DMS79 treated with DMSO at 0.1 percent for 48 hours (cell line): ENCODE measurements around the gene PKDREJ.
A peak's percentile ranks its signal among the peaks of the same experiment; 100 is the strongest.
"Not testable (repeated sequence)": the region's sequence is repeated elsewhere in the genome, so short reads cannot be mapped to it uniquely, and the experiment has no call there.

Experiments used
- DNase-seq: peaks from one replicate; lab custom pipeline; 2025; lab: John Stamatoyannopoulos, UW

Gene PKDREJ

GRCh38 chr22:46264520-46264919 lies 1.4 kb upstream of the PKDREJ start:
- DNase-seq = not testable (repeated sequence)

DNA sequence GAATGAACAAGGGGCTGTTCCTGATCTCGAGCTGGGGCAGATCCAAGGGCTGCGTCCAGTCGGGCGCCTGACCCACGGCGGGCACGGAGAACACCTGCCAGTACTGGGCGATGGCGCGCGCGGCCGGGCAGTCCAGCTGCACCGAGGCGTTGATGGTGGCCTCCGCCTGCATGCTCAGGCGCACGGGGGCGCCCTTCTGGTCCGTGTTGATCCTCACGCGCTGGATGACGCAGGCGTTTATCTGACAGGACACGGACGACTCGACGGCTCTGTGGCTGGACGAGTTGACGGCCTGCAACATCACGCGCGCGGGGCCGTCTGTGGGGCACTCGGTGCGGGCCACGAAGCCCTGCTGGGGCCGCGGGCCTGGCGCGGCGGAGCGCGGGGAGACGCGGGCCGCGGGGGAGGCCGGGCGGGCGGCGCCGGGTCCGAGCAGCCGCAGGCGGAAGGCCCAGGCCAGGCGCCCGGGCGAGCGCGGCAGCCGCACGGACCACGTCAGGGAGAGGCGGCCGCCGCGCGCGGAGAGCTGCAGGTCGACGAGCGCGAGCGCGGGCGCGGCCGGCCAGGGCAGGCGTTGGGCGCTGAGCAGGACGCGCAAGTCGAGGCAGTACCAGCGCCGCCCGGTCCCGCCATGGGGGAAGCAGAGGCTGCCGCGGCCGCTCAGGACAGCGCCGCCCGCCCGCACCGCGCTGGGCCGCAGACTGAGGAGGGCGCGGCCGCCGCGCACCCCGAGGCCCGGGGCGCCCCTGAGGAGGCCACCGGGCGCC lies 511 bp downstream of the PKDREJ start:
- DNase-seq = no peak

DNA sequence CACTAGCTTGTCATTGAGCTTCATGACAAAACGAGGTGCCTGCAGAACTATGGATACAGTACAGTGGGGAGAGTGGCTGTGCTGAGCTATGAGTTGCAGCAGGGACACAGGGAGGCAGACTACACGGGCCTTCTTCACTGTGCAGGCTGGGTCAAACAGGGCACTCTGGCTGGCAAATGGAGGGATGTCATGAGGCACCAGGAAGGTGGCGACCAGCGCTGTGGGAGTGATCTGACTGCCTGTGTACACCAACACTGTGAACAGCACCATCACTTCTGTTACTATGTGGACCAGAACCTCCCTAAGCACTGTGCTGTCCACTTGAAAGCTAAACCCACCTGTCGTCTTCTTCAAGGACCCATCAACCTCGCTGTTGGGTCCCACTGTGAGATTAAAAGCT lies 3.1 kb downstream of the PKDREJ start:
- DNase-seq = no peak

DNA sequence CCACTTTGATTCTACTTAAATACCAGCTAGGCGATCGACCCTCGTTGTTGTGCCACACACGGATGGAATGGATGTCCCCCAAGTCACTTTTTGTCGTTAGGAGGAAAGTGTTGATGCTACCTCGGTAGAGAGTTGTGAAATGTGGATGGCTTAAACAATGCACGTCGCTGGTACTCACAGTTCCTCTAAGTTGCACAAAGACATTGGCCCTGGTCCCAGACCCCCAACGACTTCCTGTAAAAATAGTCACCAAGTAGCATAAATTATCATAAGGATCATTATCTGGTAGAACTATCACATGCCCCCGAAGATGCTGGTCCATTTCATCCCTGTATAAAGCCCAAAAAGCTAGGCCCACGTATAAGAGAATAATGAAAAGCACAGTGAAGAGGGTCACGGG lies 3.8 kb downstream of the PKDREJ start:
- DNase-seq = no peak

DNA sequence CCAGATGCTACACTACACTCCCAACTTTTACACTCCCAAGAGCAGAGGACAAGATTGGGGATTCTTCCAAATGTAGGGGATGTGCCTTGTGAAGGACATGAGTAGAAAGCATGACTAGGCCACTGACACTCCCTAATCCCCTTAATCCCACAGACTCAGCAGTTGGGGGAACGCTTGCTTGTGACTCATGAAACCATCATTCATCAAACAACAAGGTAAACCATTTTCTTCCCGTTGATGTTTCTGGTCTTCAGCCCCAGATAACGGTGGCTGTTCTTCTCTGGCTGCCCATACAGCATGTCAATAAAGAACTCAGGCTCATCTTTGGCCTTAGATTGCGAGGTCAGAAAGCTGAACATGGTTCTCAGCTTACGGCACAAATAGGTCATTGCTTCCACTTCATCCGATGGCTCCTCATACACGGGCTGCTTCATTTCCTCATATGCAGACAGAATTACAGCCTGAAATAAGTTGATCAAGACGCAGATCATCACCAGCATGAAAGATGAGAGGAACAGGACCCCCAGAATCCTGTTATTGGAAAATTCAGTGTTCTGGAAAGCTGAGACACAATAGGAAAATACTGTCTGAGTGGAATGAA lies 6.7 kb downstream of the PKDREJ start:
- DNase-seq = no peak

DNA sequence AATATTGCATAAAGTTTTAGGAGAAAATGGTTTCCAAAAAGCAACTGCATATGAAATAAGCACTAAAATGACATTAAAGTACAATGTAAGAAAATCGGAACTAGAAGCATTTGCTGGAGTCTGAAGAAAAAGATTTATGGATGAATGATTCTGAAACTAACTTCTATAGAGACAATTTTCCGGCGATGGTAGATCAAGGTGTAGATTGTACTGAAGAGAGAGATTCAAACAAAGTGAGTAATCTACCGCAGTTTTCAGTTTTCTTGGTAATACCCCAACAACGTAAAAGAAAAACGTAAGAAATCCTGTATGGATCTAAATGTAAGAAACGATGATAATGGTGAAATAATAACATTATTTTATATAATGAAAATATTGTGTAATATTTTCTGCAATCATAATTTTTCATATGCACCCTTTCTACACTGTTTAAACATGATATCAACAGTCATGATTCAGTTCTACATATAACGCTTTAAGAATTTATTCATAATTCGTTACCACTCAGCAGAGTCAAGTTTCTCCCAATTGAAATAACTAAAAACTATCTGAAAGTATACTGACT lies 11.2 kb downstream of the PKDREJ start:
- no peak for DNase-seq

GRCh38 chr22:46251266-46251665 lies 11.9 kb downstream of the PKDREJ start:
- DNase-seq = no peak

GRCh38 chr22:46250783-46251125 lies 12.4 kb downstream of the PKDREJ start:
- DNase-seq = no peak

DNA sequence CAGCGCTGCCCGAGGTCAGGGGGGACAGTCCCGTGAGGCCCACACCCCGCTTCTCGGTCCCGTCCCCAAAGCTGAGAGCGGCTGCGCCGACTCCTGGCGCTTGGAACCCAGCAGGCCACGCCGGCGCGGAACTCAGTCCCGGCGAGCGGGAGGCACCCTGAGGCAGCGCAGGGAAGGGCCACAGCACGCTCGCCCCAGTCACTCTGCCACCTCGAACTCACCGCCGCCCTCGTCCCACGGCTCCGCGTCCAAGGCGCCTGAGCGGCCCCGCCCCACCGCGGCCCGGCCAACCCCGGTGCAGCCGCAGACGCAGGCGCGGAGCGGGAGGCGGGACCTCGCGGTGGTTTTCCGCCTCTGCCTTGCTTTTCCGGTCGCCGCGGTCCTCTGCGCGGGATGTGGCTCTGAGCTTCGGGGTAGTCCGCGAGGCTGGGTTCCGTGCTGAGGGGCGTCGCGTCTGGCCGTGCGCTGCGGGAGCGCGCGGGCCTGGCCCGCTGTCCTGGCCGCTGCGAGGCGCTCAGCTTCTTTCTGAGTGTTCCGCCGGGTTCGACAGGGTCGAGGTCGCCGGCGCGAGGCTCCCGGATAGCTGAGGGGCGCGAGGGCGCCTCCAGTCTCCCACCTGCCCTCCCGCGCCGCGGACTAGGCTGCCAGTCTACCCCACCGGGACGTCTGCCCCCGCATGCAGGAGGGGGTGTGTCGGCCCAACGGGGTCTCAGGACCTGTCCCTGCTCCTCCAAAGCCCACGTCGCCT lies 12.9 kb downstream of the PKDREJ start, which contains the start of gene CDPF1:
TSS of gene CDPF1 (minus strand) at position 259 of the 748 bp plus-strand sequence. CDS start 2,009 bp downstream, outside the sequence.
- peak; percentile 57 for DNase-seq

- DNase-seq = no peak
These were observed 15.6 kb downstream of the PKDREJ start for GRCh38 chr22:46247443-46247975.

DNA sequence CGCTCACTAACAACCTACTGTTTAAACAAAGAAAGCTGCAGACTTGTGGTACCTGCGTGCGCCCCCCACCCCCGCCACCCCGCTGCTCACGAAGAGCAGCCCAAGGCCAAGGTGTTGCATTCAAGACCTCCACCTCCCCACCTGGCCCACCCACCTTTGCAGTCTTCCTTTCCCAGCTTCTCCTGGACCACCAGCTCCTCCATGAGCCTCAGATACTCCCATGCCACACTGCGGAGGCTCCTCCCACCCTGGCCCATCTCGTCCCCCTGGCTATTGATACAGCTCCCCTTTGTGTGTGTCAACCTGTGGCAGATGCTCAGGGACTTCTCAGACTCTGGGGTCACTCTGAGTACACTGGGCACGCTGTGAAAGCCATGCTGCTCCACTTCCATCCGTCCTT lies 17.0 kb downstream of the PKDREJ start:
- DNase-seq = no peak

DNA sequence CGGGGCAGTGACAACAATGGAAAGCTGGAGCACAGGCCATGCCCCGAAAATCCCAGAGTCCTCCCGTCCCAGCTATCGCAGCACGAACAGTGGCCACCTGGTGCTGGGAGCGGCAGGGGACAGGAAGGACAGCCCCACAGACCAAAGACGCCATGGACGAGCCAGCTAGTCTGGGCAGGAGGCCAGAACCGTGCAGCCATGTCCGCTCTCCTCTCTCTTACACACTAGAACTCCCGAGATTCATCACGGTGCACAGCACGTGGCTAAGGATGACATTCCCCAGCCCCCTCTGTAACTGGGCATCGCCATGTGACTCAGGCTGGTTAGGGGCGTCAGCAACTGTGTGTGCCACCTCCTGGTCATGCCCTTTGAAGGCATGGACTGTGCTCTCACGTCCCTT lies 17.6 kb downstream of the PKDREJ start:
- DNase-seq = no peak

GRCh38 chr22:46244771-46245170 lies 18.4 kb downstream of the PKDREJ start:
- no peak for DNase-seq

DNA sequence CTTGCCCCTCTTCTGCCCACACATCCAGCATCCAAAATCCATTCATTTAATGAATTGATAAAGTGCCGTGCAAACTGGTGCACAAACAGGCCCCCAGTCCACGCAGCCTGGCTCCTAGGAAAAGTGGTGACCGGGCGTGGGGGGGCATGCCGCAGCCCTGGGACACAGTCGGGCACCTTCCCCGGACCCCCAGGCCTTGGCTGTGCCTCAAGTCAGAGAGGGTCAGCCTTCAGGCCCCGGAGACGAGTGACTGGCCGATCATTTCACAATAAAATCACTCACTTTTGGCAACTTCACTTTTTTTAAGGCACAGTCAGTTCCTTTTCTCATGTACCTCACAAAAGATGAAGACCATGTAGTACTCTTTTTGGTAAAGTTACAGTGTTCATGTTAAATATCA lies 21.1 kb downstream of the PKDREJ start:
- DNase-seq = no peak

GRCh38 chr22:46241396-46242007 lies 21.6 kb downstream of the PKDREJ start:
- no peak for DNase-seq

- no peak for DNase-seq
These were observed 22.2 kb downstream of the PKDREJ start for GRCh38 chr22:46240907-46241306.

- no peak for DNase-seq
These were observed 22.6 kb downstream of the PKDREJ start for GRCh38 chr22:46240506-46240905.

GRCh38 chr22:46240073-46240472 lies 23.1 kb downstream of the PKDREJ start:
- DNase-seq = no peak

DNA sequence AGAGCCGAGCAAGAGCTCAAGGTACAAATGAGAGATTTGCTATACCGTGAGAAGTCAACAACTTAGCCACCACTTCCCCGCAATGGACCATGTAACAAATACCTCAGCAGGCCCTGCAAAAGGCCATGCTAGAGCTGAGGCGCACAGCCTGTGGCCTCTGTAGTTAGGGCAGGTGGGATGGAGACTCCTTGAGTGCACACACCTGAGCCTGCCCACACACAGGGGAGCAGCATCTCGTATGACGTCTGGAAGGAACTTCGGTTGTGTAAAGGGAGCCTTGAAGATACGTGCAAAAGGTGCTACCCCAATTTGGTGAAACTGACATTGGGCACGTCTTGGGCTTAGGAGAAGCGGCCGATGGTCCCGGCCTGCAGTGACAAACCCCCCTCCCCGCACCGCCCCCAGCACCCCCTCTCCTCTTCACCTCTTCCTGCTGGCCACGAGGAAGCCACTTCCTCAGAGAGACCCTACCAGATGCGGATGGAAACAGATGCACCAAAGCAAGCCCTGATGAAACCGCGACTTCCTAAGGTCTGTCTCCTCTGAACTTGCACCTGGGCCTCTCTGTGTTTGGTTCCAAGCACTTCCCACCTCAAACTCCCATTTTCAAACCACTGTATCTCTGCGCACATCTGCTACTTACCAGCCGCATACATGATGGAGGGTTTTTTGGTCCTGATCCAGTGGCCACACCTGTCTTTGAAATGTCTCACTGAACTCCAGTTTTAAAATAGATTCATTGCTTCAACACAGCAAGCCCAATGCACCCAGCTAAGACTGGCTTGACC lies 23.7 kb downstream of the PKDREJ start:
- no peak for DNase-seq

DNA sequence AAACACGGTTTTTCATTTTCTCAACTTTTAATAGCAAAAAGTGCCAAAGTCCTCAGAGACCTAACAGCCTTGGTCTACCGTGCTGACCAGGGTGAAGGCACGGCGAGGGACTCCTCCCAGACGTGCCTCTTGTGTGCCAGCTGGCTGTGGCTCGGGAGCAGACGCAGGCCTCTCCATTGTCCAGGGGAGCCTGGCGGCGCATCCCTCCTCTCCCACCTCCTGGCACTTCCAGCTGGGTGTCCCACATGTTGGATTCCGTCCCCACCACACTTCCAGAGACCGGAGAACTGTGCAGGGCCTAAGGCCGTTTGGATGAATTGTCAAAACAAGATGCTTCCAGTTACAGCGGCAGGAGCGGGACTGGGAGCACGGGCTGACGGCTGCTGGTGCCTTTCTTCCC lies 24.6 kb downstream of the PKDREJ start:
- no peak for DNase-seq

GRCh38 chr22:46237453-46238124 lies 25.6 kb downstream of the PKDREJ start:
- no peak for DNase-seq
